ENCODE results near the gene BANF2. TPM values are rescaled to one million over a fixed set of nuclear protein-coding genes. Genes with fewer than 3 reads are reported as not detected.

The BANF2 gene
- polyA plus RNA-seq, 1 of the 3 experiments (the other 2 are of a cell fraction): not detected

DNA sequence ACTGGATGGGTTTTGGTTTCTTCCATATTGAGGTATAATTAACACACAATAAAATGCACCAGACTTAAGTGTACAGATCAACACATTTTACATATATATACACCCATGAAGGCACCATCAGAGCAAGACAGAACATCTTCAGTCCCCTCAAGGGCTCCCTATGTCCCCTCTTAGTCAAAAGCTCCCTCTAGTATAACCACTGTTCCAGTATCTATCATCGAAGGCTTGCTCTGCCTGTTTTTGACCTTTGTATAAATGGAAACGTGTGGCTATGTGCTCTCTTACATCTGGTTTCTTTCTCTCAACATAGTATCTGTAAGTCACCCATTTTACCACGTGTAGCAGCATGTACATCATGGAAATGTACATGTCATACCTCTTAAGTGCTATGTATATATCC lies 66.5 kb downstream of the BANF2 start:
- ChIA-PET CTCF (no interaction called here), POLR2A (interaction anchor here (0.6 kb wide), 1 partner anchor 59 kb away, joined by 5 read pairs; no protein-coding TSS in a partner anchor)
- Histone ChIP-seq H3K9ac (no peak overlapping the region), H3F3A (replicated peaks; ENCODE audit: insufficient read depth) (no peaks in the 10 kb centered on the region), H3K9me2 (no peaks in the 10 kb centered on the region), H3K9me3 (no peaks in the 10 kb centered on the region), H3K4me2 (no peak overlapping the region), H3K79me2 (ENCODE audit: insufficient read depth) (no peaks in the 10 kb centered on the region), H3K27me3 (ENCODE audit: insufficient read depth) (peaks cover under 1% of the 10 kb centered on the region; the same call in 1 of the 2 replicates), H3K4me3 (ENCODE audit: low read depth in 2 of 2, low read length in 1 of 2) (no peak overlapping the region), H4K20me1 (ENCODE audit: insufficient read depth) (no peaks in the 10 kb centered on the region), H3K36me3 (replicated peaks in 1 of 2; ENCODE audit: control insufficient read depth in 1 of 2, insufficient read depth in 2 of 2, low read length in 1 of 2) (no peaks in the 10 kb centered on the region), H2AFZ (ENCODE audit: low read depth) (no peak overlapping the region), H3K27ac (ENCODE audit: low read depth in 2 of 2, low read length in 1 of 2) (no peak overlapping the region), H3K4me1 (ENCODE audit: control insufficient read depth in 1 of 2, insufficient read depth in 2 of 2, low read depth in 1 of 2, low read length in 1 of 2) (no peaks in the 10 kb centered on the region)
- TF ChIP-seq, protein P1, sequence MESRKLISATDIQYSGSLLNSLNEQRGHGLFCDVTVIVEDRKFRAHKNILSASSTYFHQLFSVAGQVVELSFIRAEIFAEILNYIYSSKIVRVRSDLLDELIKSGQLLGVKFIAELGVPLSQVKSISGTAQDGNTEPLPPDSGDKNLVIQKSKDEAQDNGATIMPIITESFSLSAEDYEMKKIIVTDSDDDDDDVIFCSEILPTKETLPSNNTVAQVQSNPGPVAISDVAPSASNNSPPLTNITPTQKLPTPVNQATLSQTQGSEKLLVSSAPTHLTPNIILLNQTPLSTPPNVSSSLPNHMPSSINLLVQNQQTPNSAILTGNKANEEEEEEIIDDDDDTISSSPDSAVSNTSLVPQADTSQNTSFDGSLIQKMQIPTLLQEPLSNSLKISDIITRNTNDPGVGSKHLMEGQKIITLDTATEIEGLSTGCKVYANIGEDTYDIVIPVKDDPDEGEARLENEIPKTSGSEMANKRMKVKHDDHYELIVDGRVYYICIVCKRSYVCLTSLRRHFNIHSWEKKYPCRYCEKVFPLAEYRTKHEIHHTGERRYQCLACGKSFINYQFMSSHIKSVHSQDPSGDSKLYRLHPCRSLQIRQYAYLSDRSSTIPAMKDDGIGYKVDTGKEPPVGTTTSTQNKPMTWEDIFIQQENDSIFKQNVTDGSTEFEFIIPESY (IDR thresholded peaks at IDR 0.05; ENCODE audit: borderline replicate concordance, low read depth): no peak
- TF ChIP-seq RXRA (IDR thresholded peaks at IDR 0.05; ENCODE audit: borderline replicate concordance, low read depth) (no peak), GATA2 (CRISPR knock-in tag; IDR thresholded peaks at IDR 0.05) (no peak), FOSL2 (IDR thresholded peaks at IDR 0.05; ENCODE audit: borderline replicate concordance, low read depth) (no peak), POLR2AphosphoS5 (IDR thresholded peaks at IDR 0.05; ENCODE audit: low read depth, low read length) (no peak), SIN3A (IDR thresholded peaks at IDR 0.05; ENCODE audit: borderline replicate concordance, low read depth, low read length) (no peak), EZH2phosphoT487 (IDR thresholded peaks at IDR 0.05; ENCODE audit: borderline replicate concordance, low read depth) (no peak), TAF1 (IDR thresholded peaks at IDR 0.05; ENCODE audit: borderline replicate concordance, low read depth, low read length) (no peak), EP300 (IDR thresholded peaks at IDR 0.05; ENCODE audit: borderline replicate concordance in 1 of 2, low read depth in 1 of 2, low read length in 1 of 2) (no peak), FOXM1 (IDR thresholded peaks at IDR 0.05; ENCODE audit: low read depth) (no peak), JUND (IDR thresholded peaks at IDR 0.05) (no peak), GABPA (IDR thresholded peaks at IDR 0.05; ENCODE audit: low read depth) (no peak), YY1 (IDR thresholded peaks at IDR 0.05; ENCODE audit: low read depth) (no peak)
- TF ChIP-seq, protein P2, sequence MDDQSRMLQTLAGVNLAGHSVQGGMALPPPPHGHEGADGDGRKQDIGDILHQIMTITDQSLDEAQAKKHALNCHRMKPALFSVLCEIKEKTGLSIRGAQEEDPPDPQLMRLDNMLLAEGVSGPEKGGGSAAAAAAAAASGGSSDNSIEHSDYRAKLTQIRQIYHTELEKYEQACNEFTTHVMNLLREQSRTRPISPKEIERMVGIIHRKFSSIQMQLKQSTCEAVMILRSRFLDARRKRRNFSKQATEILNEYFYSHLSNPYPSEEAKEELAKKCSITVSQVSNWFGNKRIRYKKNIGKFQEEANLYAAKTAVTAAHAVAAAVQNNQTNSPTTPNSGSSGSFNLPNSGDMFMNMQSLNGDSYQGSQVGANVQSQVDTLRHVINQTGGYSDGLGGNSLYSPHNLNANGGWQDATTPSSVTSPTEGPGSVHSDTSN (IDR thresholded peaks at IDR 0.05): no peak
- TF ChIP-seq, protein P3, sequence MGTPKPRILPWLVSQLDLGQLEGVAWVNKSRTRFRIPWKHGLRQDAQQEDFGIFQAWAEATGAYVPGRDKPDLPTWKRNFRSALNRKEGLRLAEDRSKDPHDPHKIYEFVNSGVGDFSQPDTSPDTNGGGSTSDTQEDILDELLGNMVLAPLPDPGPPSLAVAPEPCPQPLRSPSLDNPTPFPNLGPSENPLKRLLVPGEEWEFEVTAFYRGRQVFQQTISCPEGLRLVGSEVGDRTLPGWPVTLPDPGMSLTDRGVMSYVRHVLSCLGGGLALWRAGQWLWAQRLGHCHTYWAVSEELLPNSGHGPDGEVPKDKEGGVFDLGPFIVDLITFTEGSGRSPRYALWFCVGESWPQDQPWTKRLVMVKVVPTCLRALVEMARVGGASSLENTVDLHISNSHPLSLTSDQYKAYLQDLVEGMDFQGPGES (IDR thresholded peaks at IDR 0.05; ENCODE audit: low read depth, low read length): no peak
- TF ChIP-seq, protein P4, sequence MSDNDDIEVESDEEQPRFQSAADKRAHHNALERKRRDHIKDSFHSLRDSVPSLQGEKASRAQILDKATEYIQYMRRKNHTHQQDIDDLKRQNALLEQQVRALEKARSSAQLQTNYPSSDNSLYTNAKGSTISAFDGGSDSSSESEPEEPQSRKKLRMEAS (IDR thresholded peaks at IDR 0.05; ENCODE audit: low read depth): no peak
- TF ChIP-seq, protein P5, sequence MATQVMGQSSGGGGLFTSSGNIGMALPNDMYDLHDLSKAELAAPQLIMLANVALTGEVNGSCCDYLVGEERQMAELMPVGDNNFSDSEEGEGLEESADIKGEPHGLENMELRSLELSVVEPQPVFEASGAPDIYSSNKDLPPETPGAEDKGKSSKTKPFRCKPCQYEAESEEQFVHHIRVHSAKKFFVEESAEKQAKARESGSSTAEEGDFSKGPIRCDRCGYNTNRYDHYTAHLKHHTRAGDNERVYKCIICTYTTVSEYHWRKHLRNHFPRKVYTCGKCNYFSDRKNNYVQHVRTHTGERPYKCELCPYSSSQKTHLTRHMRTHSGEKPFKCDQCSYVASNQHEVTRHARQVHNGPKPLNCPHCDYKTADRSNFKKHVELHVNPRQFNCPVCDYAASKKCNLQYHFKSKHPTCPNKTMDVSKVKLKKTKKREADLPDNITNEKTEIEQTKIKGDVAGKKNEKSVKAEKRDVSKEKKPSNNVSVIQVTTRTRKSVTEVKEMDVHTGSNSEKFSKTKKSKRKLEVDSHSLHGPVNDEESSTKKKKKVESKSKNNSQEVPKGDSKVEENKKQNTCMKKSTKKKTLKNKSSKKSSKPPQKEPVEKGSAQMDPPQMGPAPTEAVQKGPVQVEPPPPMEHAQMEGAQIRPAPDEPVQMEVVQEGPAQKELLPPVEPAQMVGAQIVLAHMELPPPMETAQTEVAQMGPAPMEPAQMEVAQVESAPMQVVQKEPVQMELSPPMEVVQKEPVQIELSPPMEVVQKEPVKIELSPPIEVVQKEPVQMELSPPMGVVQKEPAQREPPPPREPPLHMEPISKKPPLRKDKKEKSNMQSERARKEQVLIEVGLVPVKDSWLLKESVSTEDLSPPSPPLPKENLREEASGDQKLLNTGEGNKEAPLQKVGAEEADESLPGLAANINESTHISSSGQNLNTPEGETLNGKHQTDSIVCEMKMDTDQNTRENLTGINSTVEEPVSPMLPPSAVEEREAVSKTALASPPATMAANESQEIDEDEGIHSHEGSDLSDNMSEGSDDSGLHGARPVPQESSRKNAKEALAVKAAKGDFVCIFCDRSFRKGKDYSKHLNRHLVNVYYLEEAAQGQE (IDR thresholded peaks at IDR 0.05; ENCODE audit: low read depth, low read length): no peak
- TF ChIP-seq, protein P6, sequence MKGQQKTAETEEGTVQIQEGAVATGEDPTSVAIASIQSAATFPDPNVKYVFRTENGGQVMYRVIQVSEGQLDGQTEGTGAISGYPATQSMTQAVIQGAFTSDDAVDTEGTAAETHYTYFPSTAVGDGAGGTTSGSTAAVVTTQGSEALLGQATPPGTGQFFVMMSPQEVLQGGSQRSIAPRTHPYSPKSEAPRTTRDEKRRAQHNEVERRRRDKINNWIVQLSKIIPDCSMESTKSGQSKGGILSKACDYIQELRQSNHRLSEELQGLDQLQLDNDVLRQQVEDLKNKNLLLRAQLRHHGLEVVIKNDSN (IDR thresholded peaks at IDR 0.05; ENCODE audit: borderline replicate concordance, low read depth): no peak
- whole genome bisulfite sequencing (ENCODE audit: low lambda C conversion rate): 16% methylated on average over 3 of the region's 3 CpGs
- DNase-seq: no peak
